Suprapubic skin (tissue), 4 donors: Measurements from ENCODE around the gene NME3.

Experiments
- EP300 ChIP-seq: sonication (generic); formaldehyde crosslinking; IDR thresholded peaks from one replicate; pipeline ENCODE4 v1.6.1; 2017; ENCODE audit warnings: antibody characterized with exemption
- POLR2A ChIP-seq, 2 donors: fragments of 450-650 bp; IDR thresholded peaks; one replicate each; pipeline ENCODE4 v1.6.1; 2017; ENCODE audit warnings: antibody characterized with exemption in 2 of 2, mild to moderate bottlenecking in 2 of 2, moderate library complexity in 2 of 2
- POLR2AphosphoS5 ChIP-seq, 3 donors: sonication (generic); formaldehyde crosslinking; IDR thresholded peaks; one replicate each; pipeline ENCODE4 v1.6.1; 2017; ENCODE audit warnings: antibody characterized with exemption in 3 of 3
- TF ChIP-seq, protein P1 (sequence below), 2 donors: fragments of 200-600 bp in 1 of 2; fragments of 450-650 bp in 1 of 2; sonication (generic) in 1 of 2; IDR thresholded peaks; one replicate each; pipeline ENCODE4 v1.5.1; 2016 to 2019; ENCODE audit warnings: antibody characterized with exemption in 2 of 2, mild to moderate bottlenecking in 1 of 2, moderate library complexity in 1 of 2

DNA sequence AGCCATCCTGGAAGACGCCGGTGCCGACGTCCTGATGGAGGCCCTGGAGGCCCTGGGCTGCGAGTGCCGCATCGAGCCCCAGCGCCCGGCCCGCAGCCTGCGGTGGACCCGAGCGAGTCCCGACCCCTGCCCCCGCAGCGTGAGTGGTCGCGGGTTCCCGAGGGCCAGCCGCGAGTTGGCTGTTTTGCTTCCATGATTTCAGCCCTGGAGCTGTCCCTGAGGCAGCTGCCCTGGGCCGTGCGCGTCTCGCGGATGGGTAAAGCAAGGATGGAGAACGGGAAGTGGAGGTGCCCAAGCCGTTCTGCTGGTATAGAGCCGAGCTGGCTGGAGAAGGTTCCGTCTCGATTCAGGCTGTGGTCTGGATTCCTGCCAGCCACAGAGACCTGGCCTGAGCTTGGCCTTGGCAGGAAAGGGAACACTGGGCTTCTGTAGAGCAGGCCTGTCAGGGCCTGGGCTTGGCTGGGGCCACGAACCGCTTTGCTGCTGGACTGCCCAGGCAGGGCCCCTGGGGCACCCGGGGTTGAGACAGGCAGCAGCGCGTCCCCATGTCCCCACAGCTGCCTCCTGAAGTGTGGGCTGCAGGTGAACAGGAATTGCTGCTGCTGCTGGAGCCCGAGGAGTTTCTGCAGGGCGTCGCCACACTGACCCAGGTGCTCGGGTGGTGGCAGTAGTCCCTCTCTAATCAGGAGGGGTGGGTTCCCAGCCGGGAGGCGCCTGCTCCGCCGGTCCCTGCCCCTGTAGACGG, 2.5 kb upstream of the NME3 start:
- TF ChIP-seq, protein P1, sequence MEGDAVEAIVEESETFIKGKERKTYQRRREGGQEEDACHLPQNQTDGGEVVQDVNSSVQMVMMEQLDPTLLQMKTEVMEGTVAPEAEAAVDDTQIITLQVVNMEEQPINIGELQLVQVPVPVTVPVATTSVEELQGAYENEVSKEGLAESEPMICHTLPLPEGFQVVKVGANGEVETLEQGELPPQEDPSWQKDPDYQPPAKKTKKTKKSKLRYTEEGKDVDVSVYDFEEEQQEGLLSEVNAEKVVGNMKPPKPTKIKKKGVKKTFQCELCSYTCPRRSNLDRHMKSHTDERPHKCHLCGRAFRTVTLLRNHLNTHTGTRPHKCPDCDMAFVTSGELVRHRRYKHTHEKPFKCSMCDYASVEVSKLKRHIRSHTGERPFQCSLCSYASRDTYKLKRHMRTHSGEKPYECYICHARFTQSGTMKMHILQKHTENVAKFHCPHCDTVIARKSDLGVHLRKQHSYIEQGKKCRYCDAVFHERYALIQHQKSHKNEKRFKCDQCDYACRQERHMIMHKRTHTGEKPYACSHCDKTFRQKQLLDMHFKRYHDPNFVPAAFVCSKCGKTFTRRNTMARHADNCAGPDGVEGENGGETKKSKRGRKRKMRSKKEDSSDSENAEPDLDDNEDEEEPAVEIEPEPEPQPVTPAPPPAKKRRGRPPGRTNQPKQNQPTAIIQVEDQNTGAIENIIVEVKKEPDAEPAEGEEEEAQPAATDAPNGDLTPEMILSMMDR (IDR thresholded peaks at IDR 0.05): no peak
- no peak for TF ChIP-seq POLR2AphosphoS5 (IDR thresholded peaks at IDR 0.05)
- TF ChIP-seq POLR2A (IDR thresholded peaks at IDR 0.05): no peak
- TF ChIP-seq EP300: no peak
